ENCODE measurements around the gene ATP2B3.

DNA sequence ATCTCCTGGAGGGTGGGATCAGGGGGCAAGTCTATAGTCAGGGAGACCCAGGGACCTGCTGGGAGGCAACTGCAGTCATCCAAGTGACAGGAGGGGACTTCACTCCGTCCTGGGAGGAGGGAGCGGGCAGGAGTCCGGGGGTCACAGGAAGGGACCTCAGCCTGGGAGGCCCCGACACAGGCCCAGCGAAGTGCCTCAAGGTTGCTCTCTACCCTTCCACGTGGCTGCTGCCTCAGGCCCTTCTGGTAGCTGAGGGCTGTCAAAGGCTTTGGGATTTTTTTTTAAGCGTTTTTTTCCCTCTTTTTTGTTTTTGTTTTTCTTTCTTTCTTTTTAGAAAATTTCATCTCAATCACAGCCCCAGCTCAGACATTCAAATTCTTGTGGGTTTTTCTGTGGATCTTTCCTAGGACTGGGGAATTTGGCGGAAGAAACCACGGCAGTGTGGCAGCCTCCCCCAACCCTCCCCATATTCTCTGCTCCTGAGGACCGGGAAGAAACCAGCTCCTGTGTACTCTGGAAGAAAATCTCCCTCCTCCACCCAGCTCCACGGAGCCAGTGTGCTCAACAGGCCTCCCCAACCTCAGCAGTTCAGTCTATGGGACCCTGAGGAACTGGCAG, 45.7 kb upstream of the ATP2B3 start:
- TF ChIP-seq POLR2AphosphoS5 (IDR thresholded peaks at IDR 0.05; ENCODE audit: low read depth, low read length) = no peak
- no peak for TF ChIP-seq POLR2A (IDR thresholded peaks at IDR 0.05; ENCODE audit: low read depth, low read length)
- TF ChIP-seq TAF1 (IDR thresholded peaks at IDR 0.05; ENCODE audit: low read depth, low read length) = no peak
- TF ChIP-seq SPI1 (IDR thresholded peaks at IDR 0.05; ENCODE audit: low read depth, low read length) = no peak
- TF ChIP-seq POU2F2 (IDR thresholded peaks at IDR 0.05; ENCODE audit: low read depth, low read length) = no peak
